Neural cell (in vitro differentiated cells): Measurements from ENCODE around the gene EXOC6B.

Source experiments
- EP300 ChIP-seq: fragments of 450-650 bp; conservative IDR thresholded peaks from 2 replicates; pipeline ENCODE4 v1.6.1; 2014; ENCODE audit warnings: antibody characterized with exemption, mild to moderate bottlenecking, moderate library complexity; ENCODE audit not compliant: poor library complexity, severe bottlenecking
- EZH2 ChIP-seq: fragments of 200-600, 300-800 bp; shearing (Covaris generic), sonication (generic); IDR thresholded peaks from 2 replicates; pipeline ENCODE4 v1.6.1; 2014; ENCODE audit warnings: antibody characterized with exemption, low read length, borderline replicate concordance, mild to moderate bottlenecking; ENCODE audit not compliant: insufficient read depth, poor library complexity, severe bottlenecking
- MXI1 ChIP-seq: fragments of 450-650 bp; conservative IDR thresholded peaks from 2 replicates; pipeline ENCODE4 v1.6.1; 2014; ENCODE audit warnings: antibody characterized with exemption, mild to moderate bottlenecking; ENCODE audit not compliant: poor library complexity, severe bottlenecking
- POLR2AphosphoS5 ChIP-seq: IDR thresholded peaks from 2 replicates; pipeline ENCODE4 v1.6.1; 2012
- RAD21 ChIP-seq: fragments of 450-650 bp; conservative IDR thresholded peaks from 2 replicates; pipeline ENCODE4 v1.6.1; 2014; ENCODE audit warnings: antibody characterized with exemption, mild to moderate bottlenecking, moderate library complexity
- TAF1 ChIP-seq: IDR thresholded peaks from 2 replicates; pipeline ENCODE4 v1.6.1; 2012; ENCODE audit warnings: low read depth
- TF ChIP-seq, protein P1 (sequence below): fragments of 450-650 bp; IDR thresholded peaks from 2 replicates; pipeline ENCODE4 v1.5.1; 2014; ENCODE audit warnings: antibody characterized with exemption, mild to moderate bottlenecking, moderate library complexity; ENCODE audit not compliant: poor library complexity, severe bottlenecking
- TF ChIP-seq, protein P2 (sequence below): IDR thresholded peaks from 2 replicates; pipeline ENCODE4 v1.6.1; 2012; ENCODE audit warnings: borderline replicate concordance

DNA sequence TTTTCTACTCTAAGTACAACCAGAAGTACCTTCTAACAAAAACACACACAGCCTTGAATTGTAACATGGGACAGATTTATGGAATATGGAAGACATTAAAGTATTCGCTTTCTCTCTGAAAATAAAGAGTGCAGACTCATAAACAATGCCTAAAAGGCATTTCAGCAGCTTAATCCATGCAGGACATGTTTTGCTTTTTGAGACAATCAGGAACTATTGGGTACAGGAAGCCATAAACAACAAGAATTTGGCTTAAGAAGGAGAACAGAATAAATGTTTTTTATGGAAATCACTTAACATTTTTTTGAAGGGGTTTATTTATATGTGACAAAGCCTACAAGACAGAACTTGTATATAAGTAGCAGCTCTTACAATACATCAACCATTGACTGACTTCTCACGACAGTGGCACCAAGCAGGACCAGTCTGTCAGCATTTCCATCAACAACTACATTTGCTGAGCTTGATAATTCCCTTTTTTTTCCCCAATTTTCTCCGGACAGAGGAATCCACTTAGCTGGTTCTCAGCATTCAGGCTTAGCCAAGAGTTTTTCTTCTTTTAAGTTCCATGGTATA is 140.1 kb downstream of the EXOC6B start:
- TF ChIP-seq, protein P1, sequence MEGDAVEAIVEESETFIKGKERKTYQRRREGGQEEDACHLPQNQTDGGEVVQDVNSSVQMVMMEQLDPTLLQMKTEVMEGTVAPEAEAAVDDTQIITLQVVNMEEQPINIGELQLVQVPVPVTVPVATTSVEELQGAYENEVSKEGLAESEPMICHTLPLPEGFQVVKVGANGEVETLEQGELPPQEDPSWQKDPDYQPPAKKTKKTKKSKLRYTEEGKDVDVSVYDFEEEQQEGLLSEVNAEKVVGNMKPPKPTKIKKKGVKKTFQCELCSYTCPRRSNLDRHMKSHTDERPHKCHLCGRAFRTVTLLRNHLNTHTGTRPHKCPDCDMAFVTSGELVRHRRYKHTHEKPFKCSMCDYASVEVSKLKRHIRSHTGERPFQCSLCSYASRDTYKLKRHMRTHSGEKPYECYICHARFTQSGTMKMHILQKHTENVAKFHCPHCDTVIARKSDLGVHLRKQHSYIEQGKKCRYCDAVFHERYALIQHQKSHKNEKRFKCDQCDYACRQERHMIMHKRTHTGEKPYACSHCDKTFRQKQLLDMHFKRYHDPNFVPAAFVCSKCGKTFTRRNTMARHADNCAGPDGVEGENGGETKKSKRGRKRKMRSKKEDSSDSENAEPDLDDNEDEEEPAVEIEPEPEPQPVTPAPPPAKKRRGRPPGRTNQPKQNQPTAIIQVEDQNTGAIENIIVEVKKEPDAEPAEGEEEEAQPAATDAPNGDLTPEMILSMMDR = no peak
- TF ChIP-seq, protein P2, sequence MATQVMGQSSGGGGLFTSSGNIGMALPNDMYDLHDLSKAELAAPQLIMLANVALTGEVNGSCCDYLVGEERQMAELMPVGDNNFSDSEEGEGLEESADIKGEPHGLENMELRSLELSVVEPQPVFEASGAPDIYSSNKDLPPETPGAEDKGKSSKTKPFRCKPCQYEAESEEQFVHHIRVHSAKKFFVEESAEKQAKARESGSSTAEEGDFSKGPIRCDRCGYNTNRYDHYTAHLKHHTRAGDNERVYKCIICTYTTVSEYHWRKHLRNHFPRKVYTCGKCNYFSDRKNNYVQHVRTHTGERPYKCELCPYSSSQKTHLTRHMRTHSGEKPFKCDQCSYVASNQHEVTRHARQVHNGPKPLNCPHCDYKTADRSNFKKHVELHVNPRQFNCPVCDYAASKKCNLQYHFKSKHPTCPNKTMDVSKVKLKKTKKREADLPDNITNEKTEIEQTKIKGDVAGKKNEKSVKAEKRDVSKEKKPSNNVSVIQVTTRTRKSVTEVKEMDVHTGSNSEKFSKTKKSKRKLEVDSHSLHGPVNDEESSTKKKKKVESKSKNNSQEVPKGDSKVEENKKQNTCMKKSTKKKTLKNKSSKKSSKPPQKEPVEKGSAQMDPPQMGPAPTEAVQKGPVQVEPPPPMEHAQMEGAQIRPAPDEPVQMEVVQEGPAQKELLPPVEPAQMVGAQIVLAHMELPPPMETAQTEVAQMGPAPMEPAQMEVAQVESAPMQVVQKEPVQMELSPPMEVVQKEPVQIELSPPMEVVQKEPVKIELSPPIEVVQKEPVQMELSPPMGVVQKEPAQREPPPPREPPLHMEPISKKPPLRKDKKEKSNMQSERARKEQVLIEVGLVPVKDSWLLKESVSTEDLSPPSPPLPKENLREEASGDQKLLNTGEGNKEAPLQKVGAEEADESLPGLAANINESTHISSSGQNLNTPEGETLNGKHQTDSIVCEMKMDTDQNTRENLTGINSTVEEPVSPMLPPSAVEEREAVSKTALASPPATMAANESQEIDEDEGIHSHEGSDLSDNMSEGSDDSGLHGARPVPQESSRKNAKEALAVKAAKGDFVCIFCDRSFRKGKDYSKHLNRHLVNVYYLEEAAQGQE = no peak
- no peak for TF ChIP-seq TAF1
- no peak for TF ChIP-seq EZH2
- no peak for TF ChIP-seq POLR2AphosphoS5
- no peak for TF ChIP-seq RAD21
- TF ChIP-seq EP300 = no peak
- no peak for TF ChIP-seq MXI1
